DND-41 (cell line): Measurements from ENCODE around the gene TSPOAP1.

Experiments
- ATAC-seq: fragments of 200-7000 bp; cut with Tn5 transposase; 3 replicates; pipeline ENCODE4 v1.9.1; 2021; ENCODE audit warnings: low read depth; ENCODE audit not compliant: insufficient read depth
- DNase-seq: peaks from one replicate; pipeline ENCODE4 v3.0.0-alpha.2; 2020
- H2AFZ ChIP-seq: 2 replicates; pipeline ENCODE4 v1.6.0; 2012; ENCODE audit warnings: low read depth, low read length
- H3K27ac ChIP-seq: 2 replicates; pipeline ENCODE4 v1.5.1; 2012; ENCODE audit warnings: low read length, inconsistent platforms
- H3K27me3 ChIP-seq: fragments of 200-600 bp; sonication (generic); 2 replicates; pipeline ENCODE4 v1.6.0; 2012; ENCODE audit warnings: low read length, mild to moderate bottlenecking, inconsistent platforms; ENCODE audit not compliant: insufficient read depth, poor library complexity
- H3K36me3 ChIP-seq: 2 replicates; pipeline ENCODE4 v1.5.1; 2012; ENCODE audit warnings: low read length, inconsistent platforms; ENCODE audit not compliant: insufficient read depth
- H3K4me1 ChIP-seq: 2 replicates; pipeline ENCODE4 v1.5.1; 2012; ENCODE audit warnings: mild to moderate bottlenecking, low read length; ENCODE audit not compliant: insufficient read depth
- H3K4me2 ChIP-seq: 2 replicates; pipeline ENCODE4 v1.6.0; 2012; ENCODE audit warnings: mild to moderate bottlenecking, moderate library complexity, low read length, inconsistent platforms; ENCODE audit not compliant: insufficient read depth
- H3K4me3 ChIP-seq, 2 experiments: fragments of 200-600 bp in 1 of 2; shearing (Covaris generic) in 1 of 2; 2 replicates each; pipeline ENCODE4 v1.5.1; 2012 to 2016; ENCODE audit warnings: inconsistent platforms in 2 of 2, low read length in 2 of 2, mild to moderate bottlenecking in 2 of 2, low read depth in 1 of 2, moderate library complexity in 1 of 2
- H3K79me2 ChIP-seq: 2 replicates; pipeline ENCODE4 v1.6.0; 2012; ENCODE audit warnings: low read length, inconsistent platforms; ENCODE audit not compliant: insufficient read depth
- H3K9ac ChIP-seq: 2 replicates; pipeline ENCODE4 v1.6.0; 2012; ENCODE audit warnings: low read depth, mild to moderate bottlenecking, inconsistent platforms, low read length, moderate library complexity
- H3K9me3 ChIP-seq: 2 replicates; pipeline ENCODE4 v1.5.1; 2012; ENCODE audit warnings: low read length, moderate library complexity, mild to moderate bottlenecking, inconsistent platforms; ENCODE audit not compliant: insufficient read depth, severe bottlenecking
- H4K20me1 ChIP-seq: 2 replicates; pipeline ENCODE4 v1.6.0; 2012; ENCODE audit warnings: low read length; ENCODE audit not compliant: insufficient read depth
- CTCF ChIP-seq: IDR thresholded peaks from 2 replicates; pipeline ENCODE4 v1.5.1; 2012; ENCODE audit warnings: borderline replicate concordance, low read length, moderate library complexity, mild to moderate bottlenecking; ENCODE audit not compliant: poor library complexity, severe bottlenecking; ENCODE audit errors: extremely low read depth
- EZH2 ChIP-seq: IDR thresholded peaks from 3 replicates; pipeline ENCODE4 v1.6.1; 2012; ENCODE audit warnings: borderline replicate concordance, low read depth, mild to moderate bottlenecking, moderate library complexity, low read length, inconsistent platforms; ENCODE audit not compliant: severe bottlenecking

TSPOAP1 gene

GRCh38 chr17:58315750-58316149, 12.8 kb downstream of the TSPOAP1 start:
- H3K36me3 ChIP-seq, result peaks cover 2% of the 10 kb centered on the region; the same call in 1 of the 2 replicates
- H3K79me2 ChIP-seq, result no peaks in the 10 kb centered on the region
- no peaks in the 10 kb centered on the region for H4K20me1 ChIP-seq
- no peak overlapping the region for H2AFZ ChIP-seq
- ATAC-seq, result no peak
- no peak overlapping the region for H3K9ac ChIP-seq
- H3K27ac ChIP-seq, result no peak overlapping the region
- H3K27me3 ChIP-seq, result no peaks in the 10 kb centered on the region
- no peak overlapping the region for H3K4me3 ChIP-seq
- H3K4me2 ChIP-seq, result no peak overlapping the region
- H3K9me3 ChIP-seq, result no peaks in the 10 kb centered on the region
- H3K4me1 ChIP-seq, result no peaks in the 10 kb centered on the region
- TF ChIP-seq CTCF, result no peak
- TF ChIP-seq EZH2, result no peak
- peak; percentile 2 for DNase-seq

GRCh38 chr17:58315281-58315711, 13.3 kb downstream of the TSPOAP1 start:
- Histone ChIP-seq H3K4me2 (no peak overlapping the region), H3K4me3 (no peak overlapping the region), H3K27me3 (no peaks in the 10 kb centered on the region), H2AFZ (no peak overlapping the region), H3K27ac (no peak overlapping the region), H3K4me1 (no peaks in the 10 kb centered on the region), H4K20me1 (no peaks in the 10 kb centered on the region), H3K9me3 (no peaks in the 10 kb centered on the region), H3K79me2 (no peaks in the 10 kb centered on the region), H3K36me3 (peaks cover 2% of the 10 kb centered on the region; the same call in 1 of the 2 replicates), H3K9ac (no peak overlapping the region)
- TF ChIP-seq CTCF (no peak), EZH2 (no peak)
- DNase-seq, result peak; percentile 4
- ATAC-seq, result no peak

- H3K27me3 ChIP-seq, result no peaks in the 10 kb centered on the region
- no peaks in the 10 kb centered on the region for H3K4me1 ChIP-seq
- no peak overlapping the region for H3K9ac ChIP-seq
- no peaks in the 10 kb centered on the region for H4K20me1 ChIP-seq
- H3K9me3 ChIP-seq, result no peaks in the 10 kb centered on the region
- no peak overlapping the region for H3K27ac ChIP-seq
- no peak overlapping the region for H3K4me3 ChIP-seq
- H2AFZ ChIP-seq, result no peak overlapping the region
- TF ChIP-seq CTCF (no peak), EZH2 (no peak)
- no peaks in the 10 kb centered on the region for H3K79me2 ChIP-seq
- no peak overlapping the region for H3K4me2 ChIP-seq
- DNase-seq, result peak; percentile 3
- ATAC-seq, result no peak
- peaks cover 2% of the 10 kb centered on the region; the same call in 1 of the 2 replicates for H3K36me3 ChIP-seq
These were observed 13.9 kb downstream of the TSPOAP1 start for GRCh38 chr17:58314706-58315015.
